Kidney glomerular epithelial cell (primary cell): ENCODE results near the gene EFCAB8.
"Not testable (repeated sequence)": the region's sequence is repeated elsewhere in the genome, so short reads cannot be mapped to it uniquely, and the experiment has no call there.

ENCODE experiments used
- DNase-seq: peaks from one replicate; lab custom pipeline; 2025; lab: John Stamatoyannopoulos, UW

Gene EFCAB8

DNA sequence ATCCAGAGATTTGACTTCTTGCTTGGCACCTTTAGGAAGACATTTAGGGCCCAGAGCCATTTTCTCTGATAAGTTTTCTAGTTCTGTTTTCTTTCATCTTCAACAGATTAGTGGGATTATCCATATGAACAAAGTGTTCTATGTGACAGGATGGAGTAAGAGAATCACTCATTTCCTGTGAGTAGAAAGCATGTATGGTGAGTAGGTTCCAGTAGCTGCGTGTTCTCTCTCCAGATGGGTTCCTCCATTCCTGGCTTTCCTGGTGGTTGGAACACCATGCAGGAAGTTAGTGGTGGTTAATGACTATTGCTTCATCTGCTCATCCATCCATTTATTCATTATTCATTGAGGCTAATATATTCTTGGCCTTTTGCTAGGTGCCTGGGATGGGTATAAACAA is 54.0 kb downstream of the EFCAB8 start:
- no peak for DNase-seq

DNA sequence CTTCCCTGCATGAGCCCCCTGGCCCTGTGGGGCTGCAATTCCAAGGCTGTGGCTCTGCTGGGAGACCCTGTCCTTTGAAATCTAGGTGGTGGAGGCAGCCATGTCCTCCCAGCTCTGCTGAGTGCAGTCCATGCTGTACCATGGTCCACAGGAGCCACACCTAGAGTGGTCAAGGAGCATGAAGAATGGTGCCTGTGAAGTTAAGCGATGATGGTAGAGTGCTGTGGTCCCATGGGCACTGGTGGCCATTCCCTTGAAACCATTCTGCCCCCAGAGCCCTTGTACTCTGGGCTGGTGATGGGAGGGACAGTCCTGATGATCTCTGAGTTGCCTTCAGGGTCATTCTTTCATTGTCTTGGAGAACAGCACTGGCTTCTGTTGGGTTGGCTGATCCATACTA is 55.3 kb downstream of the EFCAB8 start:
- DNase-seq, result no peak

DNA sequence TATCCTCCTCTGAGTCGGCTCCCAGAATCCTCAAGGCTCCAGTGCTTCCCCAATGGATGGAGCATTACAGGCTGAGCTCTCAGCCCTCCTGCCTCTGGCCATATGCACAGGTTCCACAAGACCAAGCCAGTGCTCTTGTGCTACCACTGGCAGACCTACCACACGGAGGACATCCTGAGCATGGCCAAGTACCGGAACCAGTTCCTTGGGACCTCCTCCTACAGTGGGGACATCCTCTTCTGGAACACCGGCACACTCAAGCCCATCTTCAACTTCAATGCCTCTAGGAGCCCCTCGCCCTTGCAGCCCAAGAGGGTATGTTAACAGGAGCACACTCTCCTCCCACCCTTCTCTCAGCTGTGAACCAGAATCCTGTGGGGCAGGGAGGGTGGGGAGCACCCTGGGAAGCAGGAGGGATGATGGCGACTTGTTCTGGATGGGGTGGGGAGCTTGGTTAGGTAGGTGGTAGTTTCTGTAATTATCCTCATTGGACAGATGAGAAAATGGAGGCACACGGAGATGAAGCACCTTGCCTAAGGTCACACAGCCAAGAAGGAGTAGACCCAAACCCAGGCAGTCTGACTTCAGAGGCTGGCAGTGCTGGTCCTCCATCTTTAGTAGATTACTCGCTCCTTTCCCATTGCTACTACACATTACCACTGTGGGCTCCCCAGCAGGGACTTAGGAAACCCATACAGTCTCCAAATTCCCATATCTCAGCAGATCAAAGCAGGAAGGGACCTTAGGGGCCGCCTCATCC is 58.6 kb downstream of the EFCAB8 start:
- DNase-seq, result no peak

DNA sequence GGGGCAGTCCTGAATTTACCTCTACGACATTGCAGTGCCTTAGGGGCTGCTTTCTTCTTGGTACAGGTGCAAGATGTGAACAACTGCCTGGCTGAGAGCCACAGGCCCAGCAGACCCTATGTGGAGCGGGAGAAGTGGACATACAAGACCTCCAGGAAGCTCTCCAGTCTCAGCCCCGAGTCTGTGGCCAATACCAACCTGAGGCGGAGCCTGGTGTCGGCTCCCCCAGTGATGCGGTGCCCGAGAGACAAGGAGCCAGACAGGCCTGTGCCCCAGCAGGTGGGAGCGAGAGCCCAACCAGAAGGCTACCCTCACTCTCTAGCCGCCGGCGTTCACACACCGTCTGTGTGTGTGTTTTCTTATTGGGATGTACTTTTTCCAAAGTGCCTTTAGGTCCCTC is 59.6 kb downstream of the EFCAB8 start:
- no peak for DNase-seq

DNA sequence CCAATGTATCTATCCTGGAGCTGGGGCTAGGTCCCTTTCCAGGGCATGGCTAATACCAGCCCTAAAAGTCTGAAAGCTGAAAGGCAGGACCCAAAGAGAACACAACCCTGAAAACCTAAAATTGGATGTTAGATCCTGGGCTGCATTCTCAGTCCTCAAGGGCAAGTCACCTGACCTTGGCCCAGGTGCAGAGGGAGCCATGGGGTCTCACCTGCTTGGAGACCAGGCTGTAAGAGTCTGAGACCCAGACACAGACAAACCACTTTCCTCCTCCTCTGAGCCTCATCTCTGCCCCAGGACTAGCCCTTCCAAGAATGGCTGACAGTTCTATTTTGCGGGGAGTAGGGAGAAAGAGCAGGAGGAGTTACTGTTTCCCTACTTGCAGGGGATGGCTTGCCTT is 60.0 kb downstream of the EFCAB8 start:
- no peak for DNase-seq

DNA sequence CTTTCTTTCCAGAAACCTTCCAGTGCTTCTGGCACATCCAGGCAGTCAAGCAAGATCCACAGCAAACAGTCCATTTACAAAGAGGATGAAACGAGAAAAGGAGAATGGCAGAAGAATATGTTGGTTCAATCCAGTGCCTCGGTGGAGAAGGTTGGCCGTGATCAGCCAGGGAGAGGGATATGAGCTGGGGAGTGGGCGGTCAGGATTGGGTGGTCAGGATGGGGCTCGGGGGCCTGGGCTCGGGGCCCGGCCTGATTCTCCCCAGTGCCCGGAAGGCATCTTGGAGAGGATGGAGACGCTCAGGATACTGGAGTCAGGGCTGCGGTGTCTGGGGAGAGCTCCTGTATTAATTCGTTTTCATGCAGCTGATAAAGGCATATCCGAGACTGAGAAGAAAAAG is 61.3 kb downstream of the EFCAB8 start:
- DNase-seq, result no peak

DNA sequence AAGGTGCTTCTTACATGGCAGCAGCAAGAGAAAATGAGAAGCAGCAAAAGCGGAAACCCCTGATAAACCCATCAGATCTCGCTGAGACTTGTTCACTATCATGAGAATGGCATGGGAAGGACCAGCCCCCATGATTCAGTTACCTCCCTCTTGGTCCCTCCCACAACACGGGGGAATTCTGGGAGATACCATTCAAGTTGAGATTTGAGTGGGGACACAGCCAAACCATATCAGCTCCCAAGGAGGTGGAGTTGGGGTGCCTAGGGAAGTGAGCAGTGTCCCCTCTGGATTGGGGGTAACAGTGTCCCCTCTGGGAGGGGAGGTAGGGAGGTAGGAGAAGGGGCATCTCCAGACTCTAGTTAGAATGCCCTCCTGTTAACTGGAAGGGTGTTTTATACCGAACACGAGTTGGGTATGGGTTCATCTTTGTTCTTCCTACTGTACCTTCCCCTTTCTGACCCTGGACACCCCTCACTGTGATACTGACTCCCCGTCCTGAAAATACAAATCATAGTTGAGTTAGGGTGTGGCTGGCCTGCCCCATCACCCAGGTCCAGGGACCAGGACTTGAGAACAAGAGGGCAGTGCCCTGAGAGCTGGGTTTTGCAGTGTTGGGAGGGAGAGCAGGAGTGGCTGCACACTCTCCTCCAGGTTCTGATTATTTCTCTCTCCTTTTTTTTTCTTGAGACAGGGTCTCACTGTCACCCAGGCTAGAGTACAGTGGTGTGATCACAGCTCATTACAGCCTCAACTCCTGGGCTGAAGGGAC is 62.0 kb downstream of the EFCAB8 start:
- no peak for DNase-seq

DNA sequence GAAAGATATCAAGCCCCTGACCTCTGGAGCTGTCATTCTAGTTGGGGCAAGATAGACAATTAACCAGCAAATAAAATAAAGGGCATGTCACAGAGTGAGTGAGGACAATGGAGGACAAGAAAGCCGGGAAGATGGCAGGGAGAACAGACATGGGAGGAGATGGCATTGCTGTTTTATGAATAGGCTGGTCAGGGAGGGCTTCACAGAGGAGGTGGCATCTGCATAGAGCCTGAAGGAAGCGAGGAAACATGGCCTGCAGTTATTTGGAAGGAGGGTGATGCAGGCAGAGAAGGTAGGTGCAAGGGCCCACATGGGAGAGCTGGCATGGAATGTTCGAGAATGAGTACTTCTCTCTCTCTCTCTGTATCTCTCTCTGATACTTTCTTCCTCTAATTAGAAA is 63.7 kb downstream of the EFCAB8 start:
- DNase-seq, result no peak

DNA sequence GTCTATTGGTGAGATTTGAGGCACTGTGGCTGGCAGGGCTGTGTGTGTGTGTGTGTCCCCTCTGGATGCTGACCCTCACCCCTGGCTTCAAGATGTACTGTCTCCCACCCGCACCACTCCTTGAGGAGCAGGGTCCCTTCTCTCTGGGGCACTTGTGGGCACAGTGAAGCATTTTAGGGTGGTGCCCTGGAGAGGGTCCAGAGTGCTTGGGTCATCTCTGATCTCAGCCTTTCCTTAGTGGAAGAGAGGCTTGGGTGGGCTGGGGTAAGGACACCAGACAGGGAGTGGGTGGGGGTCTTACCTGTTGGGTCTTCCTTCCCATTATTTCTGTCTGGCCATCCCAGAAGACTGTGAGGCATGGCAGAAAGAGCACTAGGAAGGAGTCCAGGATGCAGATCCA is 66.1 kb downstream of the EFCAB8 start:
- no peak for DNase-seq

DNA sequence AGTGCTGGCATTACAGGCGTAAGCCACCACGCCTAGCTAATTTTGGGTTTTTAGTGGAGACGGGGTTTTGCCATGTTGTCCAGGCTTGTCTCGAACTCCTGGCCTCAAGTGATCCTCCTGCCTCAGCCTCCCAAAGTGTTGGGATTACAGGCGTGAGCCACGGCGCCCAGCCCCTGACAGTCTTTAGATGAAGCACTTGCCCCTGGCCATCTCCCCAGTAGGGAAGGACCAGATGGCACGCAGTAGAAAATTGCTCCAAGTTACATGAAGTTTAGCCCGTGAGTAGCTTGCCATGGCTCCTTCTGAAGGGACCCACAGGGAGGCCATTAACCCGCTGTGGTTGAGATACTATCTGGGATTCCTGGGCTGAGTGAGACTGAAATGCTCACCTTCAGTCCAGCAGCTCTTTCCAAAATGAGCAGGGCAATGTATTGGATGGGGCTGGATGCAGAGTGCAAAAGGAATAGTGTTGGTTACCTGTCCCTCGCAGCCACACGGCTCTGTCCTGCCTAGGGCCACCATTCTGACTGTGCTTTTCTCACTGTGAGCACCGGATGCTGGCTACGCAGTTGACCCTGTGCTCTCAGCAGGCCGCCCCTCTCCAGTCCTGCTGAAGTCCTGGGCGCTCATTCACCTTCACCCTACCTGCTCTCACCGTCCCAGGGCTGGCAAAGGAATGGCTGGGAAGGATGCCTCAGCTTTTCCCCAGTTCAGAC is 66.9 kb downstream of the EFCAB8 start:
- DNase-seq, result no peak

DNA sequence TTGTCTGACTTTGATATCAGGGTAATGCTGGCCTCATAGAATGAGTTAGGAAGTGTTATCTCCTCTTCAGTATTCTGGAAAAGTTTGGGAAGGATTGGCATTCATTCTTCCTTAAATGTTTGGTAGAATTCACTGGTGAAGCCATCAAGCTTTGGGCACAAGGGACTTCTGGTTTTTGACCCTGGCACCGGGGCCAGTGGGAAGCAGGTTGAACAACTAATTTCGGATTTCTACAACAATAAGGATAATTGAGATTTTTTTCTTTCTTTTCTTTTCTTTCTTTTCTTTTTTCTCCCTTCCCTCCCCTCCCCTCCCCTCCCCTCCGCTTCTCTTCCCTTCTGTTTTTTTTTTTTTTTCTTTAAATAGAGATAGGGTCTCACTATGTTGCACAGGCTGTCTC is 70.4 kb downstream of the EFCAB8 start:
- no peak for DNase-seq

DNA sequence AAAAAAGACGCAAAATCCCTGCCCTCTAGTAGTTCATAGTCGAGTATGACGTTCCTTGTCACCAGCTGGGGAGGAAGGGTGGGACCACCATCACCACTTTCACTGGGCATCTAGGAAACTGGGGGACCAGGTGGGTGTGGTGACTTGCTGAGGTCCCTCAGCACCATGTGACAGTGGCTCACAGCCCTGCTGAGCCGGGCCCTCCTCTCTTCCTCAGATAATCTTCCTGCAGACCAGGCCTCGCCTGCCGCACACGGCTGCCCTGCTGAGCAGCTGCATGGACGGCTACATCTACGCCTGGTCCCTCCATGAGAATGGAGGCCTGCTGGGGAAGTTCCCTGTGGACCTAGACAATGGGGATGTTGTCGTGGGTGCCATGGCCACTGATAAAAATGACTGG is 71.5 kb downstream of the EFCAB8 start:
- DNase-seq, result no peak

DNA sequence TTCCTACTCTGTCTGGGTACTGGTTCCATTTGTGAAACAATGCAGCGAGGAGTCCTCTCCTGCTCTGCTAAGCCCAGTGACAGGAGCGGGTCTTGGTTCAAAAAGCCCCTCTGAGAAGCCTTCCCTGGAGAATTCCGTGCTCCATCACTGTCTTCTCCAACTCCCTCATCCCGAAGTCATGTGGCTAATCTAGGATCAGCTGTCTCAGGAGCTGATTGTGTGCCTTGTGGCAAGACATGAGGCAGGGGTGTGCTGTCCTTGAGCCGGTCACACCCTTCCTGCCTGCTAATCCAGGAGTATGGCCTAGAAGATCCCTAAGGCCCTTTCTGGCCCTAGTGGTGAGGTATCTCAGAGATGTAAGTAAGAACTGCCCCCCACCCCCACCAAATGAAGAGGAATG is 72.0 kb downstream of the EFCAB8 start:
- no peak for DNase-seq

DNA sequence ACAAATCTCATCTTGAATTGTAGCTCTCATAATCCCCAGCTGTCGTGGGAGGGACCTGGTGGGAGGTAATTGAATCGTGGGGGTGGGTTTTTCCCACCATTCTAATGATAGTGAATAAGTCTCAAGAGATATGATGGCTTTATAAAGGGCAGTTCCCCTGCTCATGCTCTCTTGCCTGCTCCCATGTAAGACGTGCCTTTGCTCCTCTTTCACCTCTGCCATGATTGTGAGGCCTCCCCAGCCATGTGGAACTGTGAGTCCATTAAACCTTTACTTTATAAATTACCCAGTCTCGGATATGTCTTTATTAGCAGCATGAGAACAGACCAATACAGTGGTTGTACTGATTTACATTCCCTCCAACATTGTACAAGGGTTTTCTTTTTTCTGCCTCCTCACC is 75.9 kb downstream of the EFCAB8 start:
- no peak for DNase-seq

DNA sequence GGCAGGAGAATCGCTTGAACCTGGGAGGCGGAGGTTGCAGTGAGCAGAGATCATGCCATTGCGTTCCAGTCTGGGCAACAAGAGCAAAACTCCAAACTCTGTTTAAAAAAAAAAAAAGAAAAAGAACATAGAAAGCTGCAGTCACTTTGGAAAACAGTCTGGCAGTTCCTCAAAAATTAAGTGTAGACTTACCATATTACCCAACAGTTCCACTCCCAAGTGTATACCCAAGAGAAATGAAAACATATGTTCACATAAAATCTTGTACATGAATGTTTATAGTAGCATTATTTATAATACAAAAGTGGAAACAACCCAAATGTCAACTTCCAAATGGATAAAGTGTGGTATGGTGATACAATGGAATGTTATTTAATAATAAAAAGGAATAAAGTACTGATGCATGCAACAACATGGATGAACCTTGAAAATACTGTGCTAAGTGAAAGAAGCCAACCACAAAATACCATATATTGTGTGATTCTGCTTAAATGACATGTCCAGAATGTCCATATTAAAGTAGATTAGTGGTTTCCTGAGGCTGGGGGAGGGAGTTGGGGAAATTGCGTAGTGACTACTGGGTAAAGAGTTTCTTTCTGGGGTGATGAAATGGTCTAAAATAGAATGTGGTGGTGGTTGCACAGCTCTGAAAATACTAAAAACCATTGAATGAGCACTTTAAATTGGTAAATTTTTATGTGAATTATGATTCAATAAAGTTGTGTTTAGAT is 82.6 kb downstream of the EFCAB8 start:
- no peak for DNase-seq

DNA sequence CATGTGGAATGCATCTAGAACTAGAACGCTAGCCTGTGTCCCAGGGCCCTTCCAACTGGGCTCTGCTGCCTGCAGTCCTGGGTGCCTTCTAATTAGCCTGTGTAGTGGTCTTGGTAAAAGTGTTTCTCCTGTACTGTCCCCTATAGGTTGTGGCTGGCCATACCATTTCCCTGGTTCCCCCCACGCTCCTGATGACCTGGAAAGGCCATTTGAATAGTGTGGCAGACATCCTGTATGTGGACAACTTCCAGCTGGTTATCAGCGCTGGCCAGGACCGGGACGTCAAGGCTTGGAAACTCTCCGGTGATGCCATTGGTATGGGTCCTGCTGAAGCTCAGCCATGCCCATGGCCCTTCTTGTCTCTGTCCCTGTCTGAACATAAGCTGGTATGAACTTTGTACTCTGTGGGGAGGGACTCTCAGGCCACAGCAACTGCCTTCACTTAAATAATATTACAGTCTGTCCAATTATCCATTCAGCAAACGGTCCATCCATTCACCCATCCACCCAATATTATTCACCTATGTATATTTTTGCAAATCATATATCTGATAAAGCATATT is 84.8 kb downstream of the EFCAB8 start:
- DNase-seq, result no peak

DNA sequence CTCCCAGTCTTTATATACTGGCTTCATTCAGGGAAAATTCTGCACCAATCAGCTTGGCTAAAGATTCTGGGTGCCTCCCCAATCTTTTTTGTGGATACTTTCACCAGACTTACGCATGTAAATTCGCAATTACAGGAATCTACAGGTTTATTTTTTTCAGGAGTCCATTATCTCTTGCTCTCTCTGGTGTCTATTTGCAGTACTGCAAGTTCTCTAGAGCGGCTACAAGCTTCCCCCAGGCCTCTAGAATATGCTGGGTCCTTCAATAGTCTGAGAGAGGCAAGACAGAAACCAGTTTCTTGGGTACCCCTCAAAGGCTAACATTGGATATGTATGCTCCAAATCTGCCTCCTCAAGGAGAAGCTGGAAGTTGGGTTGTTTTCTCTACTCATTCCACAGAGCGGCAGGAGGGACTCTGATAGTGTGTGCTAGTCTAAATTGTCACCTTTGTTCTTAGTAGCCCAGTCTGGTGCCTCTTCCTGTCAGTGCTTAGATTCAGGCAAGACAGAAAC is 87.0 kb downstream of the EFCAB8 start:
- DNase-seq, result peak; percentile 25

DNA sequence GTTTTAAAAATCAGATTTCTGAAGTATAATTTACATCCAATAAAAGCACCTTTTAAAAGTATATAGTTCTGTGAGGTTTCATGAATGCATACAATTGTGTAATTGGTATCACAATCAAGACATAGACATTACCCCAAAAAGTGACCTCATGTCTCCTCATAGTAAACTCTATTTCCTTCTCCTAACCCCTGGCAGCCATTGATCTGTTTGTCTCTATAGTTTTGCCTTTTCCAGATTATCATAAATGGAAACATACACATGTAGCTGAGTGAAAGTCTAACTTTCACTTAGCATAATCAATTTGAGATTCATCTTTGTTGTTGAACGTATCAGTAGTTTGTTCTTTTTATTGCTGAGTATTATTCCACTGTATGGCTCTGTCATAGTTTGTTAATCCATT is 87.9 kb downstream of the EFCAB8 start:
- no peak for DNase-seq

DNA sequence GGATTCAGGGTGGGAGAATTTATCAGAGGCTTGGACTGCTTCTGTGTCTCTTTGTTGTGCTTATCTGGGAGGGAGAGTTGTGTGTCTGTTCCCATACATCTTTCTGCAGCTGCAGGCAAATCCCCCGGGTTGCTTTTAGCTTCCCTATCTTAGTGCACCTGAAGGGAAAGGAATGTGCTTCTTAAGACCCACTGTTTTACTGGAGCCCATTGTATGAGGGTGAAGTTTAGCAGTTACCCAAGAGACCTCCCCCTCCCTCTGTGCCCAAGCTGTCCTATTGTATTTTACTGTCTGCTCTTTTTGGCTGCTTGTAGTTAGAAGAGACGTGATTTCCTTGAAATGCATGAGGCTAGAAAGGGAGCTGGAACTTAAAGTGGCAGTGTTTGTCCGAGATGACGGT is 91.8 kb downstream of the EFCAB8 start:
- not testable (repeated sequence) for DNase-seq

DNA sequence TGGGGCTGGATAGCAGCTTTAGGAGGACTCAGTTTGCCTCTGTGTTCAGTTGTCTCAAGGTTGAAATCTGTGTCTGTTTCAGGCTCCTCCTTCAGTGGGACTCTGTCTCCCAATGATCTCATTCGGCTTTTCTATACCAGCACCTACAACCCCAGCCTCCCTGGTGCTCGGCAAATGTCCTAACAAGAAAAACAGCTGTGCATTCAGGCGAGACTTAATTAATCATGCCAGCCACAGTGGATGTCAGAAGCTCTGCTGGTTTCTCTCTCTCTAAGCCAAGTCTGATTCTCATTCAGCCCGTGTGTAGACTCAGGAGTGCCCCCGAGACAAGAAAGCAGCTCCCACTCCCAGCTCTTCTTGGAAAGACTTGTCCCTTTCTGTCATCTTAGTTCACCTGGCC is 98.7 kb downstream of the EFCAB8 start:
- DNase-seq, result peak; percentile 53

DNA sequence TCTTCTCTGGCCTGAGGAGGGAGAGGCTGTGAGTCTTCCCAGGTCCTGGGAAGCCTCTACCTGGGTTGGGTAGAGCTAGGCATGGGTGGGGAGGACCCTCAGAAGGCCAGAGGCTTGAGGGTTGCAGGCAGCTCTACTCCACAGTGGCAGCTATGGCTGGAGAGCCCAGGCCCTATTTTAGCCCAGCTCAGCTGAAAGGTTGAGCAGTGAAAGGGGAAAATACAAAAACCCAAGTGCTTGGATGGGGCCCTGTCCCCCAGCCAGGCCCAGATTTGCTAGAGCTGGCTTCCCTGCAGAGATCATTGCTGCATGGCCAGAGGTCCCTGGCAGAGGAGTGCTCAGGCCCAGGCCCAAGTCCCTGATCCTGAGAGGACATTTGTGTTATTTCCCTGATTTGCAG is 99.9 kb downstream of the EFCAB8 start:
- DNase-seq, result no peak
